Measurements from ENCODE around the gene REXO2.

Gene REXO2

DNA sequence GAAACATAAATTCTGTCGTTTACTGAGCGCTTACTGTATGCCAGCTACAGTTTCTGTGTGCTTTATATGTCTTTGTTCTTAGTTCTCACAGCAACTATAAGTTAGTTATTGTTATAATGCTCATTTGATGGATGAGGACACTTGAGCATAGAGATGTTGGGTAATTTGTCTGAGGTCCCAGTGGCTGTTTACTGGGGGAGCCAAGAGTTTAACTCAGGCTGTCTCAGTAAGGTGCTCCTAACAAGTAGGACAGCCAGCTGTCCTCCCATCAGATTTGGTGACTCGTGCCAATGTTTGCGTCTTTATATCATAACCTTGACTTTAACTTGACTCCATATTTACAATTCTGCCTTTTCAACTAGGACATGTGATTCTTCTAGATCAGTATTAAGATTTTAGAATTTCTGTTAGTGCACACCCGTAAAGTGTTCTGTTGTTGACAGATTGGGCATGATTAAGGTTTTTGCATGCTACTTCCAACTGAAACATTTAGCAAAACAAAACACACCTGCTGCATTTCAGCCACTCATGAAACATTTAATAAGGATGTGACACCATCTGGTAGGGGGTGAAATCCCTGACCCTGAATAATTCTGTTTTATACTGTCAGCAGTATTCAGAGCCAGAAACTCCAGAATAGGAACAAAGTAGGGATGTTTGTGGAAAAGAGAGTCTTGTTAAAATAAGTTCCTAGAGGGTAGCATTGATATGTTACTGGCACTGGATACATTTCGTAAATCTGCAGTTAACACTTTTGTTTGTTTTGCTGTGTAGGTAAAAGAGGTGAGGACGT lies 1.9 kb downstream of the REXO2 start:
- DNase-seq: no peak

DNA sequence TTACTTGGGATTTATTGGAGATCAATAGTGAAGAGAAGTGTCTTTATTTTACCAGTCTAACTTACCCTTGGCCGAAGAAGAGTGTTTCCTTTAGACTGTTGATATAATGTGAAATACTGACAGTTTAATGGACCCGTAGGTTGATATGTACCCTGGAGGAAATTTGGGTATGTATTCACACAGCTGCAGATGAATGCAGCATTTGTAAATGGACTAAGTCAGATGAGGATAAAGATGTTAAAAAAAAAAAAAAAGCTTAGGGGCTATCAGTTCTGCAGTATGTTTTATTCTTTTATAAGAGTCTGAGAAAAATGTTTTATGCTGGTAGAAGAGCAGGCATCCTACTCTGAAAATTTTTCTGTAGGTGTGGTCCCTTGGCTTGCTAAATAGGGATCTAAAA lies 2.7 kb downstream of the REXO2 start:
- DNase-seq: no peak

DNA sequence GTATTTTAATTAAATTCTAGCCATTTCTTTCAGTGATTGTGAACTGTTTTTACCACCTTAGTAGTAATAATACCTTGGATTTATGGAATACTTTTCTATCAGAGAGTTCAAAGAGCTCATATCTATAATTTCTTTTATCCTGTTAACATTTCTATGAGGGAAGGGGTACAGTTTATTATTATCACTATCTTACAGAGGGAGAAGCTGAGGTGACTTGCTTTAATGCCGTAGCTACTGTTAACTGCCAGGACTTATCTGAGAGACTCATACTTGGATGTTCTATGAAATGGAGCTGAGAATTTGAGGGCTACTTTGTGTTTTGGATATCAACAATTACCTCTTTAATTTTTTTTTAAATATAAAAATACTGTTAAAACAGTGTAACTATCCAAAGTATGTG lies 3.3 kb downstream of the REXO2 start:
- no peak for DNase-seq

DNA sequence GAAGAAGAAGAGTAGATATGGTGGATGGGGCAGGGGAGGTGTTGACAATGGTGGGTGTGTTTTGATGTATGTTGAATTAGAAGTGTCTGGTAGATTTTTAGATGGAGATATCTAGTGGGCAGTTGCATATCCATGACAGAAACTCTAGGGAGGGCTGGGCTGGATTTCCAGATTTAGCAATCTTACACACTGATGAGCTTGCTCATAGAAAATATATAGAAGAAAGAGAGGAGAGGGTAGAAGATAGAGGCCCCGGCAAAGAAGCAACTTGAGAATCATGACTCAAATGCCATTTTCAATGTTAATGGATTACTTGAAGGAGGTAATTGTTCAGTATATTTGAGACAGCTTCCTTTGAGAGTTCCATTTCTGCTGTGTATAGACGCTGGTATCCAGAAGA lies 8.2 kb downstream of the REXO2 start:
- no peak for DNase-seq

DNA sequence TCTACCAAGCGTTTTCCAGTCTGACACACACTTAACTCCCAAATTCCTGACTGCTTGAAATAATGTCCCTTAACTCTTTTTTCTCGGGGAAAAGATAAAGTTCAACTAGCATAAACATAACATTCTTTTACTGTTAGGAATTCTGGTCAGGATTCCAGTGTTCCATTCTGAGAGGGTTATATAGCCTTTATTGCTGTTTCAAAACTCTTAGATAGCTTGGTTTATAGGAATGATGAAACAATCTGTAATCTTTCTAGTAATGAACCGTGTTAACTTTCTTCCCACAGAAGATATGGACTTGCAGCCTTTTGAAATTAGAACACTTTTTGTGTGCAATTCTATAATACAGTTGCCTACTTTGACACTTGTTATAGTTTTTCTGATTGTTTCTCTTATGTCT lies 8.6 kb downstream of the REXO2 start:
- DNase-seq: no peak

DNA sequence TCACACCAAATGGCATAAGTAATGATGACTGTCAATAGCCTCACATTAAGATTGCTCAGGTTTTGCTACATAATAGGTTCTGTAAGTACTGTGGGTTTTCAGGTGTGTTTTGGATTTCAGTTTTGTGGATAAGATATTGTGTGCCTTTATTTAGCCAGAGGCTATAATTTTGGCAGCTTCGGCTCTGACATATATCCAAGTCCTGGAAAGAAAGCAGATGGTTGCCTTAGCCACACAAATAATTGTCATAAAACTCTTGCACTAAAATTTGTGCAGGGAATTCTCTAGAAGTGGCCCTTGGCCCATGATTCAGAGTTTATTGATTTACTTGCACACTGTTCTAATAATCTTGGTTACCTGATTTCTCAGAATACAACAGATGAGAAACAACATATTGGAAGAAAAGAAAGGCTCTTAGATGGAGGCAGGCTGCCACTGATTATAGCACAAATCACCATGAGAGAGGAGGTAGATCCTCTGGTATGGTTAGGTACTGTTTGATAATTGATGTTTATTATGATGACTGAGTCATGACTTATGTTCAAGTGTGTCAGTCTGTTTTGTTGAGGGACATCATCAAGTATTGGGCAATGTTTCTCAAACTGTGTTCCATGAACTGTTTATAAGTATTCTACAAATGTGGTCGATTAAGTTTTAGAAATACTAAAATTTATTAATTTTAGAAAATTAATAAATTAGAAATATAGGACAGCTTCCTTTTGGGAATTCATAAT lies 9.6 kb downstream of the REXO2 start:
- no peak for DNase-seq

DNA sequence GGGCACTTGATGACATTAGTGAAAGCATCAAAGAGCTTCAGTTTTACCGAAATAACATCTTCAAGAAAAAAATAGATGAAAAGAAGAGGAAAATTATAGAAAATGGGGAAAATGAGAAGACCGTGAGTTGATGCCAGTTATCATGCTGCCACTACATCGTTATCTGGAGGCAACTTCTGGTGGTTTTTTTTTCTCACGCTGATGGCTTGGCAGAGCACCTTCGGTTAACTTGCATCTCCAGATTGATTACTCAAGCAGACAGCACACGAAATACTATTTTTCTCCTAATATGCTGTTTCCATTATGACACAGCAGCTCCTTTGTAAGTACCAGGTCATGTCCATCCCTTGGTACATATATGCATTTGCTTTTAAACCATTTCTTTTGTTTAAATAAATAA lies 10.6 kb downstream of the REXO2 start:
- DNase-seq: no peak

DNA sequence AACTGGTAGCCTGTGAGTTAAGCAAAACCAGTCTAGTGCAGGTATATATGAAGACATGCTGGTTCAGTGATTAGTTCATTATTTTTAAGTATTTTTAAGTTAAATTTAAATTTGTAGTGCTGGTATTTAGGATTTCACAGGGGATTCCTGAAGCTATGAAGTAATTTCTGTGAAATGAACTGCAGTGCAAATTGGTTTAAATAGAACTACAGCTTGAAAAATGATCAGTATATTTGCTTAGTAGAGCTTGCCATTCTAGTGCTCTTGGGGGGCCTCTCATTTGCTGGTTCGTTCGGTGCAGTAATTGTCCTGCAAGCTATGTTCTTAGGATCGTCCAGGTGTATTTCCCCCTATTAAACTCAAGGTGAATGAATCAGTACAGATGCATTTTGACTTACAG lies 13.1 kb downstream of the REXO2 start:
- no peak for DNase-seq

DNA sequence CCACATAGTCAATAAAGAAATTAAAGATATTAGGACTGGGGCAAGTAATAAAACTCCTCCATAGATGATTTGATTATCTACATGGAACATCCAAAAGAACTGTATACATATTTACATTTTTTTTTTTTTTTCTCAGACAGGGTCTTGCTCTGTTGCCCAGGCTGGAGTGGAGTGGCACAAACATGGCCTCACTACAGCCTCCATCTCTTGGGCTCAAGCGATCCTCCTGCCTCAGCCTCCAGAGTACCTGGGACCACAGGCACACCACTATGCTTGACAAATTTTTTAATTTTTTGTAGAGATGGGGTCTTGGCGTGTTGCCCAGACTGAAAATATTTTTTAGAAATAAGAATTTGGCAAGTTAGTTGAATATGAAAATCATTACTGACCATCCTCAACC lies 24.7 kb downstream of the REXO2 start:
- DNase-seq: no peak

DNA sequence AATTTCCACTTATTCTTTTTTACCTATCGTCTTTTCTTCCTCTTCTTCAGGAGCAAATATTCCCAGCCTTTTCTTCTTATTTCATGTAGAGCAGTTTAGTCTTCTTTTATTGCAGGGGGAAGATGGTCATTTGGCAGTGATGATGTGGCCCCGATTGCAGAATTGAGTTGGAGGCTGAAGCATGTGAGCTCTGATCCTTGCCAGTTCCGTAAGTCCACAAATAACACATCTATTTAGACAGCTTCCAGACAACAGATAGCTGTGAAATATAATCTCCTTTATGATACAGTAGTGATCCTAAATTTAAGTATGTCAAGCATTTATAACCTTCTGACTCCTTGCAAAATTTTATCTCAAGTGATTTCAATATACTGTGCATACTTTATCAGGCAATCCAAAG lies 27.5 kb downstream of the REXO2 start:
- no peak for DNase-seq

DNA sequence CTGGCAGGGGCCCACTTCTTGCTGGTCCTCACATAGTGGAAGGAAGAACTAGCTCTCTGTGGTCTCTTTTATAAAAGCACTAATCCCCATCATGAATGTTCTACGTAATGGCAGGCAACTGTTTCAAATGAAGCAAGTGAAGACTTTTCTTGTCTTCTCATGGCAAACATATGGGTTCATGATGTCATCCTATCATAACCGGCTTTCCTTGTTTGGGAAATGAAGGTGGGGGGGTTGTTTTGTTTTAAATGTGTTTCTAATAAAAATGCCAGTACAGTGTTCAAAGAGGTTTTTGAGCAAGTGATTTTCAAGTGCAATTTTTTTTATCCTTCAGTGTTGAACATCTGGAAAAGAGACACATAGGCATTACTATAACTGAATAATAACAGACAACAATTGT lies 33.4 kb downstream of the REXO2 start:
- no peak for DNase-seq

DNA sequence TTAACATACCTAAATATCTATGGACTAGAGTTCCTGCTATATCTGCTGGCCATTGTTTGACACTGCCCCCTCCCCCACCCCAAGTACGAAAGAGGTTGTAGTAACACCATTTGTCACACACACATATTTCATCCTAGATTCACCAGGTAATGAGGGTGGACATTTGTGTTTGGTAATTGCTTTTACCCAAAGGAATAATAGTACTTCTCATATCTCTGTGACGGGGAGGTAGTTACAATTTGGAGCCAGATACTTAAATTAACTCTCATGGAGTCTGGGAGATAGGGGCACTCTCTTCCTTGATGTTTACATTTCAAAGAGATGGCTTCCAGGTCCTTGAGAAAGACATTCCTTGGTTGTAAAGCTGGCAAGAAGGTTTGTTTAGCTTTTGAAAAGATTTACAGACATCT lies 38.7 kb downstream of the REXO2 start:
- DNase-seq: no peak

DNA sequence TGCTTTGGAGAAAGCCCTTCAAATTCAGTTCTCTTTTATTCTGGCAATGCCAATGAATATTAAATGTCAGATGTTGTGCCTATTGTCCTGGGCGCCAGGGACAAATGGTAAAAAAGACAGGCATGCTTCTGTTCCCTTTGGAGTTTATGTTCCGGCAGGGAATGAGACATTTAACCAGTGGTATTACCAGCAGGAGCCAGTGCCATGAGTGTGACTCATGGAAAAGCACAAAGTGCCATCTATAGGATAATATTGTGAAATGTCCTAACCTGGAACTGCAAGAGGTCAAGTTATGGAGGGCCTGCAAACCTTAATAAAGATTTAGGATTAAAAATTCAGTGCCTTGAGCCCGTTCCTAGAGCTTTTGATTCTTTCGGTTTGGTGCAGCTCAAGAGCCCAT lies 39.5 kb downstream of the REXO2 start:
- no peak for DNase-seq

DNA sequence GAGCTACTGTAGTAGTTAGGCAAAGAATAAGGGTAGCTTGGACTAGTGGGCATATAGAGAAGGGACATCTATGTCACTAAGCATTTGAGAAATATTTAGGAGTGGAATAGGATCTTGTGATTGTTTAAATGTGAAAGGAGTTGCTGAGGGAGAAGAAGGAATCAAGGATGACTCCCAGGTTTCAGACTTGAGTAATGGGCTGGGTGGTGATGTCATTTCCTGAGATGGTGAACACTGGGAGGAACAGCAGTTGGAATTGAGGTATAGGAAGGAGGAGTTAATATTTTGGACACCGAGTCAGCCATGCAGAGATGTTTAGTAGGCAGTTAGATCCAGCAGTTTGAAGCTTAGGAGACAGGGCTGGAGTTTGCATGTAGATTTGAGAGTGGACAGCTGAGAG lies 40.1 kb downstream of the REXO2 start:
- DNase-seq: no peak

DNA sequence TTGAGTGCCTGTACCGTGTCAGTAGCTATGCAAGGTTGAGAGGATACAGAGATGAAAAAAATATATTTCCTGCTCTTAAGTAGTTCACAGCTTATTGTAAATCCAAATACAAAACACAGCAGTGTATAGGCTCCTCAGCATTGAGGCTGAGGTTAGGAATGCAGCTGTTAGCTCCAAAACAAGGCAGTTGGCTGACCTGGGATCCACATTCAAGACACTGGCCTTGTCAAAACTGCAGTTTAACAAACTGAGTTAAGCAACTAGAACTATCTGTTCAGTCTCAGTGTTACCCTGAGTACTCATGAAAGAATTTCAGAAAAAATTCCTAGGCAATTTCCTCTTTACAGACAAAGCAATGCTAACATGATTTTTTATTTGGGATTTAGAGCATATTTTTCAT lies 42.8 kb downstream of the REXO2 start:
- no peak for DNase-seq

DNA sequence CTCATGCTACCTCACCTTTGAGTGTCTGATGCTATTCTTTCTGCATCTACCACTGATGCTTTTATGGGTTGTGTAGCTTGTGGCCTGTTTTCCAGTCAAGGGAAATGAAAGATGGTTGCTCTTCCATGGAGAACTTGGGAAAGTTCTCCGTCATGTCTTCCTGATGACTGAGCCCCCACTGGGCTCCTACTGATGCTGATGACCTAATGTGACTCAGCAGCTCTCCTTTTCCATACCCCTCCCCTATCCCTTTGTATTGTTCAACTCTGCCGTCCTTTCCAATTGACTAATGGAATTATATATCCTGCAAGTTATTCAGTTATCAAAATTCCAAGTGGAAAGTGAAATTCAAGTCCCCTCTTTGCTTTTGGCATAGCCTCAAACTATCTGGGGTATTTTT lies 44.7 kb downstream of the REXO2 start:
- no peak for DNase-seq

DNA sequence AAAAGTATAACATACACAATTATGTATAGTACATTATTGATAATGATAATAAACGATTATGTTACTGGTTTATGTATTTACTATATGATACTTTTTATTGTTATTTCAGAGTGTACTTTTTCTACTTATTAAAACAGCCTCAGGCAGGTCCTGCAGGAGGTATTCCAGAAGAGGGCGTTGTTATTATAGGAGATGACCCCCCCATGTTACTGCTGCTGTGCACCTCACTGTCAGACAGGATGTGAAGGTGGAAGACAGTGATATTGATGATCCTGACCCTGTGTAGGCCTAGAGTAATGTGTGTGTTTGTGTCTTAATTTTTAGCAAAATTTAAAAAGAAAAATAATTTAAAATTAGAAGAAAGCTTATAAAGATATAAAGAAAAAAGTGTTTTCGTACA lies 57.6 kb downstream of the REXO2 start:
- DNase-seq: no peak

DNA sequence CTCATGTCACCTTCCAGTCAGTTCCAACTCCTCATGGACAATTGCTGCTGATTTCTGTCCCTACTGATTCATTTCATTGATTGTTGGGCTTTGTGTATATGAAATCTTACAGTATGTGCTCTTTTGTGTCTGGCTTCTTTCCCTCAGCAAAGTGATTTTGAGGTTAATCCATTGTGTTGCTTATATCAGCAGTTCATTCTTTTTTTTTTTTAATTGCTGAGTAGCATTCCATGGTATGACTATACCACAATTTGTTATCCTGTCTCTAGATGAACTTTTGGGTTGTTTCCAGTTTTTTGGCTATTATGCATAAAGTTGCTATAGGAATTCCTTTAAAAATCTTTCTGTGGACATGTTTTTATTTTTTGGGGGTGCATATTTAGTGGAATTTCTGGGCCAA lies 60.5 kb downstream of the REXO2 start:
- no peak for DNase-seq
